Natural killer cell (primary cell): ENCODE results near the gene DCHS2. TPM values are rescaled to one million over a fixed set of nuclear protein-coding genes. Genes with fewer than 3 reads are reported as not detected.

Experiments used
- ATAC-seq, 3 donors: fragments of 150-1000 bp in 2 of 3; fragments of 200-7000 bp in 1 of 3; cut with Tn5 transposase; 1 replicate in 1 of 3; 2 replicates in 2 of 3; pipeline ENCODE4 v1.10.0; 2021; ENCODE audit warnings: mild to moderate bottlenecking in 2 of 3, moderate library complexity in 2 of 3
- DNase-seq, 2 donors: peaks; one replicate each; pipeline versions ENCODE4 v3.0.0 to v3.0.0-alpha.2; 2013 to 2021; ENCODE audit warnings: mixed read lengths in 1 of 2
- H3K27ac ChIP-seq: one replicate; pipeline ENCODE4 v1.5.1; 2013; ENCODE audit warnings: mild to moderate bottlenecking, low read length
- H3K27me3 ChIP-seq: one replicate; pipeline ENCODE4 v1.6.1; 2013; ENCODE audit warnings: low read length; ENCODE audit not compliant: control insufficient read depth, insufficient read depth
- H3K36me3 ChIP-seq: one replicate; pipeline ENCODE4 v1.6.1; 2013; ENCODE audit warnings: low read length; ENCODE audit not compliant: control insufficient read depth, insufficient read depth
- H3K4me1 ChIP-seq: one replicate; pipeline ENCODE4 v1.6.1; 2013; ENCODE audit warnings: low read length; ENCODE audit not compliant: control insufficient read depth, insufficient read depth
- H3K4me3 ChIP-seq: one replicate; pipeline ENCODE4 v1.5.1; 2013; ENCODE audit warnings: low read length
- H3K9me3 ChIP-seq: one replicate; pipeline ENCODE4 v1.6.1; 2013; ENCODE audit warnings: low read length; ENCODE audit not compliant: control insufficient read depth, insufficient read depth
- H3K27ac Mint-ChIP-seq, 2 donors: one replicate each; pipeline ENCODE4 v1.8.0; 2022; ENCODE audit warnings: mild to moderate bottlenecking in 2 of 2, mixed read lengths in 2 of 2, moderate library complexity in 1 of 2
- H3K27me3 Mint-ChIP-seq, 2 donors: one replicate each; pipeline ENCODE4 v1.8.0; 2022; ENCODE audit warnings: low read depth in 2 of 2, mixed read lengths in 2 of 2
- H3K36me3 Mint-ChIP-seq: one replicate; pipeline ENCODE4 v1.8.0; 2022; ENCODE audit warnings: mixed read lengths
- H3K4me1 Mint-ChIP-seq, 2 donors: one replicate each; pipeline ENCODE4 v1.8.0; 2022; ENCODE audit warnings: mixed read lengths in 2 of 2
- H3K4me3 Mint-ChIP-seq: one replicate; pipeline ENCODE4 v1.8.0; 2022; ENCODE audit warnings: mild to moderate bottlenecking, moderate library complexity, mixed read lengths
- H3K9me3 Mint-ChIP-seq, 2 donors: one replicate each; pipeline ENCODE4 v1.8.0; 2022; ENCODE audit warnings: mixed read lengths in 2 of 2
- CTCF ChIP-seq: fragments of 200-600 bp; IDR thresholded peaks from one replicate; pipeline ENCODE4 v1.8.0; 2022; ENCODE audit warnings: antibody characterized with exemption
- WGBS: methylation state at CpG from one replicate; pipeline ENCODE4 v1.1.7; 2013; ENCODE audit warnings: missing lambda C conversion rate; ENCODE audit not compliant: insufficient coverage; 5-methylcytosine and 5-hydroxymethylcytosine counted together
- intact Hi-C: fragments of 100-400 bp; cut with micrococcal nuclease; formaldehyde crosslinking; loops from one replicate; pipeline ENCODE4 v1.14.2; 2022
- total RNA-seq, 4 donors: library from RNA; stranded (reverse); fragments of 120-200 nt in 1 of 4; gene quantifications; one replicate each; pipeline versions ENCODE4 v1.2.3 to v1.2.4, GENCODE V29; 2013 to 2022

DCHS2 gene
- total RNA-seq, 3 donors from 2014 or later (not counting 1 experiment from before 2014, with no cell fraction given): not detected

GRCh38 chr4:154476232-154476631 lies 15.4 kb downstream of the DCHS2 start:
- WGBS: 91% methylated on average over 1 of the region's 1 CpG
- H3K27ac Mint-ChIP-seq: no peak overlapping the region
- DNase-seq (no peak), ATAC-seq (no peak)
- Histone ChIP-seq H3K27me3 (peaks cover 2% of the 10 kb centered on the region), H3K9me3 (no peaks in the 10 kb centered on the region), H3K36me3 (no peaks in the 10 kb centered on the region), H3K4me1 (no peaks in the 10 kb centered on the region), H3K27ac (no peak overlapping the region), H3K4me3 (no peak overlapping the region)
- no peak overlapping the region for H3K4me3 Mint-ChIP-seq
- peaks cover 0 to 20% of the 10 kb centered on the region in 2 donors for H3K27me3 Mint-ChIP-seq
- H3K4me1 Mint-ChIP-seq: no peaks in the 10 kb centered on the region
- no peak for TF ChIP-seq CTCF
- no peaks in the 10 kb centered on the region for H3K9me3 Mint-ChIP-seq
- intact Hi-C loops: no loop called here
- H3K36me3 Mint-ChIP-seq: no peaks in the 10 kb centered on the region

- no peaks in the 10 kb centered on the region for H3K36me3 Mint-ChIP-seq
- no CpG with 5 or more reads among the region's 1 CpG for WGBS
- no peaks in the 10 kb centered on the region for H3K9me3 Mint-ChIP-seq
- Histone ChIP-seq H3K4me3 (no peak overlapping the region), H3K4me1 (no peaks in the 10 kb centered on the region), H3K27ac (no peak overlapping the region), H3K36me3 (no peaks in the 10 kb centered on the region), H3K27me3 (peaks cover 2% of the 10 kb centered on the region), H3K9me3 (no peaks in the 10 kb centered on the region)
- no peak for TF ChIP-seq CTCF
- no peak overlapping the region for H3K27ac Mint-ChIP-seq
- H3K27me3 Mint-ChIP-seq: peaks cover 0 to 24% of the 10 kb centered on the region in 2 donors
- no peak for DNase-seq
- no peaks in the 10 kb centered on the region for H3K4me1 Mint-ChIP-seq
- no peak for ATAC-seq
- no peak overlapping the region for H3K4me3 Mint-ChIP-seq
- intact Hi-C loops: no loop called here
These were observed 15.8 kb downstream of the DCHS2 start for GRCh38 chr4:154475820-154476219.

- H3K9me3 Mint-ChIP-seq: peaks cover 0 to 2% of the 10 kb centered on the region in 2 donors
- H3K4me1 Mint-ChIP-seq: no peaks in the 10 kb centered on the region
- no peak for DNase-seq
- no peak for TF ChIP-seq CTCF
- H3K9me3 ChIP-seq: no peaks in the 10 kb centered on the region
- H3K27me3 Mint-ChIP-seq: peaks cover 7 to 19% of the 10 kb centered on the region in 2 donors
- WGBS: 80% methylated on average over 6 of the region's 6 CpGs
- peaks cover 2% of the 10 kb centered on the region for H3K27me3 ChIP-seq
- intact Hi-C loops: no loop called here
- no peak overlapping the region for H3K4me3 ChIP-seq
- no peak overlapping the region for H3K27ac Mint-ChIP-seq
- H3K4me1 ChIP-seq: no peaks in the 10 kb centered on the region
- no peaks in the 10 kb centered on the region for H3K36me3 Mint-ChIP-seq
- ATAC-seq: no peak
- H3K27ac ChIP-seq: no peak overlapping the region
- no peaks in the 10 kb centered on the region for H3K36me3 ChIP-seq
- H3K4me3 Mint-ChIP-seq: no peak overlapping the region
These were observed 18.1 kb downstream of the DCHS2 start for GRCh38 chr4:154473497-154473896.

- TF ChIP-seq CTCF: no peak
- no peak overlapping the region for H3K27ac ChIP-seq
- Mint-ChIP-seq H3K27me3 (peaks cover 7 to 17% of the 10 kb centered on the region in 2 donors), H3K36me3 (no peaks in the 10 kb centered on the region), H3K9me3 (peaks cover 0 to 2% of the 10 kb centered on the region in 2 donors), H3K4me1 (no peaks in the 10 kb centered on the region), H3K4me3 (no peak overlapping the region), H3K27ac (no peak overlapping the region)
- no peaks in the 10 kb centered on the region for H3K9me3 ChIP-seq
- H3K4me3 ChIP-seq: no peak overlapping the region
- H3K36me3 ChIP-seq: no peaks in the 10 kb centered on the region
- WGBS: 95% methylated on average over 1 of the region's 1 CpG
- ATAC-seq (no peak), DNase-seq (no peak)
- no peaks in the 10 kb centered on the region for H3K27me3 ChIP-seq
- intact Hi-C loops: no loop called here
- H3K4me1 ChIP-seq: no peaks in the 10 kb centered on the region
These were observed 18.7 kb downstream of the DCHS2 start for GRCh38 chr4:154472858-154473257.
